RKO (cell line): ENCODE results near the gene TSPAN8.
"Not testable (repeated sequence)": the region's sequence is repeated elsewhere in the genome, so short reads cannot be mapped to it uniquely, and the experiment has no call there.

Source experiments
- DNase-seq: peaks from one replicate; pipeline ENCODE4 v3.0.0-alpha.2; 2016; ENCODE audit warnings: low spot score

The TSPAN8 gene

GRCh38 chr12:71125949-71126348 lies 31.9 kb downstream of the TSPAN8 start:
- no peak for DNase-seq

- no peak for DNase-seq
These were observed 32.3 kb downstream of the TSPAN8 start for GRCh38 chr12:71125515-71125914.

GRCh38 chr12:71124835-71125460 lies 32.9 kb downstream of the TSPAN8 start:
- DNase-seq: no peak

DNA sequence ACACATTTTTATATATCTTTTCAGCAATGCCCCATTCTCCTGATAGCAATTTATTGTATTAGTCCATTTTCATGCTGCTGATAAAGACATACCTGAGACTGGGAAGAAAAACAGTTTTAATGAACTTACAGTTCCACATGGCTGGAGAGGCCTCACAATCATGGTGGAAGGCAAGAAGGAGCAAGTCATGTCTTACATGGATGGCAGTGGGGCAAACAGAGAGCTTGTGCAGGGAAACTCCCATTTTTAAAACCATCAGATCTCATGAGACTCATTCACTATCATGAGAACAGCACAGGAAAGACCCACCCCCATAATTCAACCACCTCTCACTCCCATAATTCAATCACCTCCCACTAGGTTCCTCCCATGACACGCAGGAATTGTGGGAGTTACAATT lies 44.7 kb downstream of the TSPAN8 start:
- not testable (repeated sequence) for DNase-seq

- no peak for DNase-seq
These were observed 48.0 kb downstream of the TSPAN8 start for GRCh38 chr12:71109834-71110233.

GRCh38 chr12:71108355-71108754 lies 49.4 kb downstream of the TSPAN8 start:
- no peak for DNase-seq

DNA sequence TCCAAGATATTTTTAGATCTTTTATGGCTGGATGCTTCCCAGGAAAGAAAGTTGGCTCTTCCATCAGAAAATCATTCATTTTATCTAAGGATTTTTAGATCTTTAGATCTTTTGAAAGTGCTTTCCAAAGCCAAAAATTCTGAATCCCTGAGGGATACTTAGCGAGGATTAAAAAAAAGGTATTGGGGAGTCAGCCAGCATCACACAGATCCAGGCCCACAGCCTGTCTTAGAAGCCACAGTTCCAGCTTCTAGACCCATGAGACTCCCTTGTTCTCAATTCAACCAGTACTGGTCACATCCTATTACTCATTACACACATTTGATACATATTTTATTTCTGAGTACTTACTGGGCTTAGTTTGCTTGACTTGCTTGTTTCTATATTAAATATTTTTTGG lies 49.9 kb downstream of the TSPAN8 start:
- no peak for DNase-seq

- DNase-seq: no peak
These were observed 51.8 kb downstream of the TSPAN8 start for GRCh38 chr12:71105956-71106355.

DNA sequence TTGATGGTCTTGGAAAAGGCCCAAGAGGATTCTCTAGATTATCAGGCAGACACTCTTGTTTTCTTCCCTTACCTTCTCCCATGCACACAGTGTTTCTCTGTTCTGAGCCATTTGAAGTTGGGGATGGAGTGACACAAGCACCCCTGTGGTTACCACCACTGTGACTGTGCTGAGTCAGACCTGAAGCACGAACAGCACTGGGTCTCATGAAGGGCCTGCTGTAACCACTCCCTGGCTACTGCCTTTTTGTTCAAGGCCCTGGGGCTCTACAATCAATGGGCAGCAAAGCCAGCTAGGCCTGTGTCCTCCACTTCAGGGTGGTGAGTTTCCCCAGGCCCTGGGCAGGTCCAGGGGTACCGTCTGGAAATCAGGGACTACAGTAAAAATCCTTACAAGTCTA lies 65.5 kb downstream of the TSPAN8 start:
- DNase-seq: no peak

GRCh38 chr12:71090971-71091370 lies 66.8 kb downstream of the TSPAN8 start:
- no peak for DNase-seq

- no peak for DNase-seq
These were observed 72.2 kb downstream of the TSPAN8 start for GRCh38 chr12:71085575-71085974.

GRCh38 chr12:71075743-71076142 lies 82.1 kb downstream of the TSPAN8 start:
- no peak for DNase-seq
